MCF 10A (cell line): ENCODE data around the gene CHDH. TPM values are rescaled to one million over a fixed set of nuclear protein-coding genes. Genes with fewer than 3 reads are reported as not detected.

Source experiments
- BruUV-seq: library from RNA; stranded (reverse); fragments of 400-500 nt; replicated peaks from 2 replicates; lab custom pipeline; 2021; lab: Mats Ljungman, UMichigan
- CTCF ChIA-PET: fragments of 300-600 bp; sonication (Branson Sonifier 250); formaldehyde crosslinking; extraction: SDS; loops from one replicate; lab custom pipeline; 2021; ENCODE audit warnings: antibody characterized with exemption, inconsistent platforms; lab: Yijun Ruan, JAX
- POLR2A ChIA-PET: fragments of 300-600, 350-650 bp; sonication (Branson Sonifier 250); formaldehyde crosslinking; extraction: SDS; loops from one replicate; lab custom pipeline; 2020; ENCODE audit warnings: antibody characterized with exemption, inconsistent platforms; lab: Yijun Ruan, JAX
- DNase-seq: peaks from one replicate; pipeline ENCODE4 v3.0.0-alpha.2; 2018; ENCODE audit not compliant: unreplicated experiment
- H3K27ac Mint-ChIP-seq: one replicate; pipeline ENCODE4 v1.8.0; 2022; ENCODE audit warnings: mild to moderate bottlenecking, low read depth, mixed read lengths; ENCODE audit not compliant: unreplicated experiment
- H3K27me3 Mint-ChIP-seq: one replicate; pipeline ENCODE4 v1.8.0; 2022; ENCODE audit warnings: mixed read lengths; ENCODE audit not compliant: insufficient read depth, unreplicated experiment
- H3K36me3 Mint-ChIP-seq: one replicate; pipeline ENCODE4 v1.8.0; 2022; ENCODE audit warnings: mild to moderate bottlenecking, moderate library complexity, mixed read lengths; ENCODE audit not compliant: insufficient read depth, unreplicated experiment
- H3K4me1 Mint-ChIP-seq: one replicate; pipeline ENCODE4 v1.8.0; 2022; ENCODE audit warnings: mixed read lengths; ENCODE audit not compliant: insufficient read depth, unreplicated experiment
- H3K4me3 Mint-ChIP-seq: one replicate; pipeline ENCODE4 v1.8.0; 2022; ENCODE audit warnings: mild to moderate bottlenecking, moderate library complexity, mixed read lengths; ENCODE audit not compliant: unreplicated experiment
- H3K9me3 Mint-ChIP-seq: one replicate; pipeline ENCODE4 v1.8.0; 2022; ENCODE audit warnings: mixed read lengths; ENCODE audit not compliant: unreplicated experiment
- CTCF ChIP-seq: fragments of 200-600 bp; IDR thresholded peaks from one replicate; pipeline ENCODE4 v1.8.0; 2022; ENCODE audit warnings: antibody characterized with exemption, mild to moderate bottlenecking; ENCODE audit not compliant: unreplicated experiment
- intact Hi-C: fragments of 100-400 bp; cut with micrococcal nuclease; formaldehyde crosslinking; loops from 2 replicates; pipeline ENCODE4 v1.14.1; 2022
- total RNA-seq: library from RNA; stranded (reverse); gene quantifications from 2 replicates; pipeline ENCODE4 v1.2.3, GENCODE V29; 2022

CHDH gene
- total RNA-seq, 1 experiment from 2014 or later, result 0.49 TPM

GRCh38 chr3:53780171-53780570 is 66.0 kb downstream of the CHDH start:
- Mint-ChIP-seq H3K9me3 (no peaks in the 10 kb centered on the region), H3K36me3 (no peaks in the 10 kb centered on the region), H3K4me1 (peaks cover 11% of the 10 kb centered on the region), H3K4me3 (no peak overlapping the region), H3K27ac (no peak overlapping the region), H3K27me3 (peaks cover 30% of the 10 kb centered on the region)
- TF ChIP-seq CTCF, result no peak
- no peak for DNase-seq
- CTCF ChIA-PET, result interaction anchor here (0.6 kb wide), 1 partner anchor 878 kb away, joined by 3 read pairs; no protein-coding TSS in a partner anchor
- POLR2A ChIA-PET, result no interaction called here
- BruUV-seq, result no TSS peak
- intact Hi-C loops, result no loop called here

DNA sequence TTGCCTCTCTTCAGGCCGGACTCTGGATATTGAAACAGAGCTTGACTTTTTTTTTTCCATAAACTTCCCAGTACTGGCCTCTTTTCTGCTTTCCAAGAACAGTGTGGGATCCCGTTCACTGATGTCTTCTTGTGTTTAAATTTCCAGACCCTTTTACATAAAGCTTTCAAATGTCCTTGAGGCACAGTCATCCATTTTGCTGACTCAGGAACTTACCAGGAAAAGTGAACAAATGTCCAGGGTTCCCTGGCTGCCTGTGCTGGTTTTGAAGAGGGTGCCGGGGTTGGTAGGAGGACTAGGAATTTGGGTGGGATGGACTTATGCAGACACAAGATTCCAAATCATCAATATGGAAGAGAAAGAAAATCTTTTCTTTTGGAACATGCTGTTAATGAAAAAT is 68.1 kb downstream of the CHDH start:
- Mint-ChIP-seq H3K4me3 (no peak overlapping the region), H3K27me3 (peaks cover 18% of the 10 kb centered on the region), H3K27ac (no peak overlapping the region), H3K36me3 (no peaks in the 10 kb centered on the region), H3K4me1 (peaks cover 22% of the 10 kb centered on the region), H3K9me3 (no peaks in the 10 kb centered on the region)
- no TSS peak for BruUV-seq
- TF ChIP-seq CTCF, result no peak
- ChIA-PET CTCF (no interaction called here), POLR2A (no interaction called here)
- intact Hi-C loops, result no loop called here
- no peak for DNase-seq

DNA sequence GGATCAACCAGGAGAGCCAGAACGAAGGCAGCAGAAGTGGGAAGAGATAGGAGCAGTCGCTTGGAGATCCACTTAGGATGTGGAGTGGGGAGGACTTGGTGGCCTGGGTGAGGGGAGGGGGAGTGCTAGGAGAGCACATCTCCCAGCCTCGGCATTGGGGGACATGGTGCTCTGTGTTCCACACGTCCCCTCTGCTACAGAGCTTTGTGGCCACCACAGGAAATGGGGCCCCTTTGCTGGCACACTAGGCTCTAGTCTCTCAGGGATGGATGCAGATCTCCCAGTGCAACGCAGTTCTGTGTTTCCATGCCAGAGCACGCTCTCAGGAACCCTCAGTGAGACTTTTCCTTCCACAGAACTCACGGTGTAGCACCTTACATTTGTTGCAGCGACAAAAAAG is 68.8 kb downstream of the CHDH start:
- ChIA-PET POLR2A (no interaction called here), CTCF (interaction anchor here (0.6 kb wide), 1 partner anchor 638 kb away, joined by 3 read pairs; no protein-coding TSS in a partner anchor)

GRCh38 chr3:53776494-53777101 is 69.6 kb downstream of the CHDH start:
- H3K27ac Mint-ChIP-seq, result no peak overlapping the region
- POLR2A ChIA-PET, result interaction anchor here (1.0 kb wide), 1 partner anchor 114 kb away, joined by 3 read pairs; no protein-coding TSS in a partner anchor
- no peak overlapping the region for H3K4me3 Mint-ChIP-seq
- no peak for DNase-seq
- peaks cover 11% of the 10 kb centered on the region for H3K27me3 Mint-ChIP-seq
- H3K9me3 Mint-ChIP-seq, result no peaks in the 10 kb centered on the region
- H3K36me3 Mint-ChIP-seq, result no peaks in the 10 kb centered on the region
- H3K4me1 Mint-ChIP-seq, result peaks cover 22% of the 10 kb centered on the region
- intact Hi-C loops, result no loop called here
- no TSS peak for BruUV-seq
- CTCF ChIA-PET, result interaction anchor here (0.9 kb wide), 1 partner anchor 72 kb away, joined by 3 read pairs; no protein-coding TSS in a partner anchor
- no peak for TF ChIP-seq CTCF

More for the DNA sequence above, 68.8 kb downstream of the CHDH start:
- Mint-ChIP-seq H3K27me3 (peaks cover 11% of the 10 kb centered on the region), H3K27ac (no peak overlapping the region), H3K4me1 (peaks cover 22% of the 10 kb centered on the region), H3K9me3 (no peaks in the 10 kb centered on the region), H3K4me3 (no peak overlapping the region), H3K36me3 (no peaks in the 10 kb centered on the region)
- no TSS peak for BruUV-seq
- DNase-seq, result no peak
- intact Hi-C loops, result no loop called here
- TF ChIP-seq CTCF, result no peak
